BLaER1 (cell line): ENCODE measurements around the gene IL20.
A peak's percentile ranks its signal among the peaks of the same experiment; 100 is the strongest.

Experiments
- H3K27ac ChIP-seq: shearing (Covaris generic); formaldehyde crosslinking; 2 replicates; pipeline ENCODE4 v1.8.1; 2022
- H3K27me3 ChIP-seq: shearing (Covaris generic); formaldehyde crosslinking; 2 replicates; pipeline ENCODE4 v1.8.1; 2022
- H3K36me3 ChIP-seq: shearing (Covaris generic); formaldehyde crosslinking; 2 replicates; pipeline ENCODE4 v1.8.1; 2022
- H3K4me1 ChIP-seq: shearing (Covaris generic); formaldehyde crosslinking; 2 replicates; pipeline ENCODE4 v1.8.1; 2022
- H3K4me2 ChIP-seq: shearing (Covaris generic); formaldehyde crosslinking; 2 replicates; pipeline ENCODE4 v1.8.1; 2022
- H3K4me3 ChIP-seq: shearing (Covaris generic); formaldehyde crosslinking; 2 replicates; pipeline ENCODE4 v1.8.1; 2022
- H3K9ac ChIP-seq: shearing (Covaris generic); formaldehyde crosslinking; 2 replicates; pipeline ENCODE4 v1.8.1; 2022
- H3K9me3 ChIP-seq: shearing (Covaris generic); formaldehyde crosslinking; 2 replicates; pipeline ENCODE4 v1.8.1; 2022
- H4K20me1 ChIP-seq: shearing (Covaris generic); formaldehyde crosslinking; 2 replicates; pipeline ENCODE4 v1.8.1; 2022
- Cebpa-rat ChIP-seq: shearing (Covaris generic); IDR thresholded peaks from 2 replicates; pipeline ENCODE4 v1.8.1; 2022

IL20 gene

GRCh38 chr1:206907304-206907991, 42.0 kb downstream of the IL20 start:
- no peak overlapping the region for H3K27ac ChIP-seq
- peaks cover 41% of the 10 kb centered on the region for H3K4me1 ChIP-seq
- H3K9ac ChIP-seq: no peak overlapping the region
- no peak overlapping the region for H3K4me3 ChIP-seq
- peaks cover 50% of the 10 kb centered on the region for H3K36me3 ChIP-seq
- H4K20me1 ChIP-seq: peaks cover 59% of the 10 kb centered on the region
- H3K27me3 ChIP-seq: peaks cover 36% of the 10 kb centered on the region
- no peak for TF ChIP-seq Cebpa-rat
- H3K9me3 ChIP-seq: no peaks in the 10 kb centered on the region
- H3K4me2 ChIP-seq: no peak overlapping the region

GRCh38 chr1:206908038-206908437, 42.6 kb downstream of the IL20 start:
- Histone ChIP-seq H3K4me2 (no peak overlapping the region), H4K20me1 (peaks cover 59% of the 10 kb centered on the region), H3K36me3 (peaks cover 44% of the 10 kb centered on the region), H3K27me3 (peaks cover 36% of the 10 kb centered on the region), H3K9me3 (no peaks in the 10 kb centered on the region), H3K4me3 (no peak overlapping the region), H3K4me1 (peaks cover 47% of the 10 kb centered on the region), H3K9ac (no peak overlapping the region), H3K27ac (no peak overlapping the region)
- no peak for TF ChIP-seq Cebpa-rat

- Histone ChIP-seq H3K4me2 (peak overlapping the region; percentile 89), H3K9ac (0 out of 2 replicates have a peak overlapping the region, but pooled peaks have one; percentile 38), H3K36me3 (peaks cover 33% of the 10 kb centered on the region), H3K27ac (no peak overlapping the region), H3K9me3 (no peaks in the 10 kb centered on the region), H4K20me1 (peaks cover 59% of the 10 kb centered on the region), H3K27me3 (peaks cover 36% of the 10 kb centered on the region), H3K4me3 (peak overlapping the region; percentile 63), H3K4me1 (peaks cover 60% of the 10 kb centered on the region)
- no peak for TF ChIP-seq Cebpa-rat
Observed at GRCh38 chr1:206909161-206909882, 43.9 kb downstream of the IL20 start.

- no peaks in the 10 kb centered on the region for H3K9me3 ChIP-seq
- peaks cover 36% of the 10 kb centered on the region for H3K27me3 ChIP-seq
- peaks cover 28% of the 10 kb centered on the region for H3K36me3 ChIP-seq
- H4K20me1 ChIP-seq: peaks cover 59% of the 10 kb centered on the region
- no peak for TF ChIP-seq Cebpa-rat
- H3K4me1 ChIP-seq: peaks cover 63% of the 10 kb centered on the region
- no peak overlapping the region for H3K27ac ChIP-seq
- H3K4me2 ChIP-seq: peak overlapping the region; percentile 89
- H3K4me3 ChIP-seq: peak overlapping the region; percentile 63
- H3K9ac ChIP-seq: 0 out of 2 replicates have a peak overlapping the region, but pooled peaks have one; percentile 38
Observed at GRCh38 chr1:206909883-206910318, 44.5 kb downstream of the IL20 start.

- no peaks in the 10 kb centered on the region for H3K9me3 ChIP-seq
- no peak for TF ChIP-seq Cebpa-rat
- H3K36me3 ChIP-seq: peaks cover 25% of the 10 kb centered on the region
- peaks cover 63% of the 10 kb centered on the region for H3K4me1 ChIP-seq
- peaks cover 48% of the 10 kb centered on the region for H4K20me1 ChIP-seq
- H3K9ac ChIP-seq: no peak overlapping the region
- no peak overlapping the region for H3K4me3 ChIP-seq
- no peak overlapping the region for H3K4me2 ChIP-seq
- peaks cover 36% of the 10 kb centered on the region for H3K27me3 ChIP-seq
- H3K27ac ChIP-seq: no peak overlapping the region
Observed at GRCh38 chr1:206911064-206911663, 45.7 kb downstream of the IL20 start.

GRCh38 chr1:206912445-206913095, 47.1 kb downstream of the IL20 start:
- H4K20me1 ChIP-seq: peaks cover 44% of the 10 kb centered on the region
- peaks cover 26% of the 10 kb centered on the region for H3K36me3 ChIP-seq
- H3K27me3 ChIP-seq: peaks cover 33% of the 10 kb centered on the region
- no peak overlapping the region for H3K4me3 ChIP-seq
- TF ChIP-seq Cebpa-rat: no peak
- 0 out of 2 replicates have a peak overlapping the region, but pooled peaks have one; percentile 10 for H3K4me2 ChIP-seq
- H3K9me3 ChIP-seq: no peaks in the 10 kb centered on the region
- H3K4me1 ChIP-seq: peaks cover 71% of the 10 kb centered on the region
- no peak overlapping the region for H3K27ac ChIP-seq
- no peak overlapping the region for H3K9ac ChIP-seq

- no peak overlapping the region for H3K27ac ChIP-seq
- H3K27me3 ChIP-seq: peaks cover 20% of the 10 kb centered on the region
- peak overlapping the region; percentile 38 for H3K4me2 ChIP-seq
Observed at GRCh38 chr1:206913766-206914537, 48.5 kb downstream of the IL20 start.

GRCh38 chr1:206915030-206915735, 49.8 kb downstream of the IL20 start:
- H3K4me3 ChIP-seq: no peak overlapping the region
- H3K36me3 ChIP-seq: peaks cover 13% of the 10 kb centered on the region
- no peaks in the 10 kb centered on the region for H3K9me3 ChIP-seq
- no peak overlapping the region for H3K27ac ChIP-seq
- H3K9ac ChIP-seq: no peak overlapping the region
- H3K4me1 ChIP-seq: peaks cover 83% of the 10 kb centered on the region
- H4K20me1 ChIP-seq: peaks cover 20% of the 10 kb centered on the region
- TF ChIP-seq Cebpa-rat: no peak
- H3K27me3 ChIP-seq: peaks cover 7% of the 10 kb centered on the region
- H3K4me2 ChIP-seq: peak overlapping the region; percentile 38

More at GRCh38 chr1:206913766-206914537, 48.5 kb downstream of the IL20 start:
- Histone ChIP-seq H3K9me3 (no peaks in the 10 kb centered on the region), H3K4me1 (peaks cover 83% of the 10 kb centered on the region), H3K4me3 (no peak overlapping the region), H4K20me1 (peaks cover 32% of the 10 kb centered on the region), H3K36me3 (peaks cover 18% of the 10 kb centered on the region), H3K9ac (no peak overlapping the region)
- TF ChIP-seq Cebpa-rat: no peak
